Subcutaneous abdominal adipose tissue (tissue), 5 donors: ENCODE results near the gene GID8.
A peak's percentile ranks its signal among the peaks of the same experiment; 100 is the strongest.

ENCODE experiments used
- H3K27ac ChIP-seq: one replicate; pipeline ENCODE4 v1.7.0; 2013; ENCODE audit warnings: low read depth, mild to moderate bottlenecking, inconsistent platforms, low read length, moderate library complexity
- H3K27me3 ChIP-seq, 5 donors: one replicate each; pipeline ENCODE4 v1.7.0; 2013; ENCODE audit warnings: low read length in 5 of 5, inconsistent platforms in 1 of 5; ENCODE audit not compliant: control insufficient read depth in 5 of 5, insufficient read depth in 4 of 5
- H3K36me3 ChIP-seq, 5 donors: one replicate each; pipeline ENCODE4 v1.7.0; 2013; ENCODE audit warnings: low read length in 5 of 5; ENCODE audit not compliant: control insufficient read depth in 5 of 5, insufficient read depth in 5 of 5
- H3K4me1 ChIP-seq, 5 donors: one replicate each; pipeline ENCODE4 v1.7.0; 2013; ENCODE audit warnings: low read length in 5 of 5, mild to moderate bottlenecking in 3 of 5, moderate library complexity in 1 of 5; ENCODE audit not compliant: control insufficient read depth in 5 of 5, insufficient read depth in 5 of 5
- H3K4me3 ChIP-seq, 5 donors: one replicate each; pipeline ENCODE4 v1.7.0; 2013; ENCODE audit warnings: low read length in 5 of 5, low read depth in 1 of 5
- H3K9ac ChIP-seq, 5 donors: one replicate each; pipeline ENCODE4 v1.7.0; 2013; ENCODE audit warnings: low read length in 5 of 5, mild to moderate bottlenecking in 4 of 5, moderate library complexity in 3 of 5
- H3K9me3 ChIP-seq, 5 donors: one replicate each; pipeline ENCODE4 v1.7.0; 2013; ENCODE audit warnings: low read length in 5 of 5; ENCODE audit not compliant: control insufficient read depth in 5 of 5
- donor health status: healthy.
- donor health status: healthy.
- donor health status: healthy.
- donor health status: healthy.
- donor health status: healthy.

The GID8 gene

GRCh38 chr20:62953839-62954703 is 16.1 kb downstream of the GID8 start:
- peaks cover 0 to 3% (median 0%) of the 10 kb centered on the region in 5 donors for H3K9me3 ChIP-seq
- H3K27me3 ChIP-seq = no peaks in the 10 kb centered on the region
- peaks cover 0 to 24% (median 12%) of the 10 kb centered on the region in 5 donors for H3K36me3 ChIP-seq
- H3K9ac ChIP-seq = peak overlapping the region in 4 of 5 donors; percentile 8 to 60 (median 37)
- H3K4me3 ChIP-seq = peak overlapping the region; percentile 29 to 57 (median 45)
- peaks cover 2 to 37% (median 33%) of the 10 kb centered on the region in 5 donors for H3K4me1 ChIP-seq
- H3K27ac ChIP-seq = peak overlapping the region; percentile 65

- H3K4me3 ChIP-seq = no peak overlapping the region
- no peaks in the 10 kb centered on the region for H3K9me3 ChIP-seq
- H3K36me3 ChIP-seq = peaks cover 0 to 8% (median 0%) of the 10 kb centered on the region in 5 donors
- H3K9ac ChIP-seq = no peak overlapping the region
- no peak overlapping the region for H3K27ac ChIP-seq
- peaks cover 0 to 4% (median 0%) of the 10 kb centered on the region in 5 donors for H3K27me3 ChIP-seq
- peaks cover 2 to 37% (median 33%) of the 10 kb centered on the region in 5 donors for H3K4me1 ChIP-seq
Observed at GRCh38 chr20:62955519-62956386, 17.8 kb downstream of the GID8 start.

GRCh38 chr20:62956387-62957135 is 18.6 kb downstream of the GID8 start:
- H3K27ac ChIP-seq = no peak overlapping the region
- peaks cover 2 to 37% (median 33%) of the 10 kb centered on the region in 5 donors for H3K4me1 ChIP-seq
- H3K9ac ChIP-seq = no peak overlapping the region
- no peaks in the 10 kb centered on the region for H3K9me3 ChIP-seq
- peaks cover 0 to 4% (median 0%) of the 10 kb centered on the region in 5 donors for H3K27me3 ChIP-seq
- peaks cover 0 to 8% (median 0%) of the 10 kb centered on the region in 5 donors for H3K36me3 ChIP-seq
- no peak overlapping the region for H3K4me3 ChIP-seq

DNA sequence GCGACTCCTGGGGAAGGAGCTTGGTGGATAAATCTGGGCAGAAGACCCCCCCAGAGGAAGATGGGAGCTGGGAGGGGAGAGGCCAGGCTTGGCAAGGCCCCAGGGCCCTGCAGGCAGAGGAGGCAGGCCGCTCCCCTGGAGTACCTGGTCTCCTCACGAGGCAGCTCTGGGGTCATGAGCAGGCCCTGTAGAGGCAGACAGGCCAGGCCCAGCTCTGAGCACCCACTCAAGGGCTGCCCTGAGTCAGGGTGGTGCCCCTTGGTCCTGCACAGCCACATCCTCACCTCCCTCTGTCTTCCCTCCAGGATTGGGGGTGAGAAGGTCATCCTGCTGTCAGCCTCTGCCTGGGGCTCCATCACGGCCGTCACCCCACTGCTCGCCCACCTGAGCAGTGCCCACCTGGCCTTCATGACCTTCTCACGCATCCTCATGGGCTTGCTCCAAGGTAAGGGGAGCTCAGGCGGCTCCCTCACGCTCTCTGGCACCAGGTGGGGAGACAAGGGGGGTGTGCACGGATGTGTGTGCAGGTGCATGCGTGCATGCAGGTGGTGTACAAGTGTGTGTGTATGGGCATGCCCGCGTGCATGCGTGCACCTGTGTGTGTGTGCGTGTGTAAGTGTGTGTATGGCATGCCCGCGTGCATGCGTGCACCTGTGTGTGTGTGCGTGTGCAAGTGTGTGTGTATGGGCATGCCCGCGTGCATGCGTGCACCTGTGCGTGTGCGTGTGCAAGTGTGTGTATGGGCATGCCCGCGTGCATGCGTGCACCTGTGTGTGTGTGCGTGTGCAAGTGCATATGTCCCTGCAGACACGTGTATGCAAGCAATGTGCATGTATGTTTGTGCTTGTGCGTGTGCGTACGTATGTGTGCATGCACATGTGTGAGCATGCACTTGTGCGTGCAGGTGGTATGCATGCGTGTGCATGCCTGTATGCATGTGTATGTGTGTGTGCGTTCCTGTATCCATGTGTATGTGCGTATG is 19.5 kb downstream of the GID8 start:
- peaks cover 2 to 32% (median 28%) of the 10 kb centered on the region in 5 donors for H3K4me1 ChIP-seq
- H3K27me3 ChIP-seq = peaks cover 0 to 4% (median 0%) of the 10 kb centered on the region in 5 donors
- no peak overlapping the region for H3K27ac ChIP-seq
- peaks cover 0 to 8% (median 0%) of the 10 kb centered on the region in 5 donors for H3K36me3 ChIP-seq
- no peak overlapping the region for H3K4me3 ChIP-seq
- no peak overlapping the region for H3K9ac ChIP-seq
- H3K9me3 ChIP-seq = no peaks in the 10 kb centered on the region

GRCh38 chr20:62958388-62959100 is 20.6 kb downstream of the GID8 start:
- no peak overlapping the region for H3K9ac ChIP-seq
- no peak overlapping the region for H3K27ac ChIP-seq
- H3K27me3 ChIP-seq = peaks cover 0 to 4% (median 0%) of the 10 kb centered on the region in 5 donors
- H3K9me3 ChIP-seq = no peaks in the 10 kb centered on the region
- H3K36me3 ChIP-seq = peaks cover 0 to 9% (median 0%) of the 10 kb centered on the region in 5 donors
- H3K4me3 ChIP-seq = no peak overlapping the region
- peaks cover 1 to 21% (median 19%) of the 10 kb centered on the region in 5 donors for H3K4me1 ChIP-seq

- Histone ChIP-seq H3K4me3 (no peak overlapping the region), H3K4me1 (peaks cover 0 to 15% (median 11%) of the 10 kb centered on the region in 5 donors), H3K36me3 (peaks cover 0 to 11% (median 0%) of the 10 kb centered on the region in 5 donors), H3K27me3 (peaks cover 0 to 4% (median 0%) of the 10 kb centered on the region in 5 donors), H3K27ac (no peak overlapping the region), H3K9me3 (no peaks in the 10 kb centered on the region), H3K9ac (no peak overlapping the region)
Observed at GRCh38 chr20:62959101-62959971, 21.4 kb downstream of the GID8 start.

GRCh38 chr20:62959998-62960436 is 22.1 kb downstream of the GID8 start:
- Histone ChIP-seq H3K36me3 (peaks cover 0 to 11% (median 0%) of the 10 kb centered on the region in 5 donors), H3K4me3 (no peak overlapping the region), H3K9ac (no peak overlapping the region), H3K27ac (no peak overlapping the region), H3K9me3 (no peaks in the 10 kb centered on the region), H3K27me3 (peaks cover 0 to 6% (median 1%) of the 10 kb centered on the region in 5 donors), H3K4me1 (peaks cover 0 to 9% (median 6%) of the 10 kb centered on the region in 5 donors)
